GM12892 (cell line): ENCODE data around the gene GIPC1.

Experiments used
- POLR2A ChIP-seq: IDR thresholded peaks from 2 replicates; pipeline ENCODE4 v1.6.1; 2011; ENCODE audit warnings: low read depth, low read length, control low read depth
- POLR2AphosphoS5 ChIP-seq: IDR thresholded peaks from 2 replicates; pipeline ENCODE4 v1.6.1; 2011; ENCODE audit warnings: low read depth, low read length, control low read depth
- TAF1 ChIP-seq: IDR thresholded peaks from 2 replicates; pipeline ENCODE4 v1.6.1; 2011; ENCODE audit warnings: low read depth, mild to moderate bottlenecking, control low read depth, low read length, borderline replicate concordance

DNA sequence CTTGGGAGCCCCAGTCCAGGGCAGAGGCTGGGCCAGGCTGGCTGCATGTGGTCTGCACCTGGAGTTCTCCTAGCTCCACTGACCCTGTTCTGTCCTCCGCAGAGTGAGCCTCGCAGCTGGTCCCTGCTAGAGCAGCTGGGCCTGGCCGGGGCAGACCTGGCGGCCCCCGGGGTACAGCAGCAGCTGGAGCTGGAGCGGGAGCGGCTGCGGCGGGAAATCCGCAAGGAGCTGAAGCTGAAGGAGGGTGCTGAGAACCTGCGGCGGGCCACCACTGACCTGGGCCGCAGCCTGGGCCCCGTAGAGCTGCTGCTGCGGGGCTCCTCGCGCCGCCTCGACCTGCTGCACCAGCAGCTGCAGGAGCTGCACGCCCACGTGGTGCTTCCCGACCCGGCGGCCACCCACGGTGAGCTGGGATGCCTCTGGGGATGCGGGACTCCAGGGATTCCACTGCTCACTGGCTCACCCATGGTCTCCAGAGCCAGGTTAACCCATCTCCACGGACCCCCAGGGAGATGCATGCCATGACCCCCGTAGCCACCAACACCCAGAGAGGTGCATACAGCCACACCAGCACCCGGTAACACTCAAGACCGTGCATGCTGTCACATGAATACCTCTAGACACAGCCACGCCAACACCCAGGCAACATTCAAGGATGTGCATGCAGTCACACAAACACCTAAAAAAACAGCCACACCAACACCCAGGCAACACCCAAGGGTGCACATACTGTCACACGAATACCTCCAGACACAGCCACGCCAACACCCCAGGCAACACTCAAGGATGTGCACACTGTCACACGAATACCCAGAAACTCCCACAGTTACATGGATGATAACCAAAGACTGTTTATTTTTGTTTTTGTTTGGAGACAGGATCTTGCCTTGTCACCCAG lies 54.6 kb downstream of the GIPC1 start:
- TF ChIP-seq TAF1 = no peak
- no peak for TF ChIP-seq POLR2AphosphoS5
- TF ChIP-seq POLR2A = no peak
